Inferior parietal cortex (tissue), 1 donor: Measurements from ENCODE around the gene DDX46.
A peak's percentile ranks its signal among the peaks of the same experiment; 100 is the strongest.
"Not testable (repeated sequence)": the region's sequence is repeated elsewhere in the genome, so short reads cannot be mapped to it uniquely, and the experiment has no call there.

Experiments
- DNase-seq: peaks from one replicate; pipeline ENCODE4 v3.0.0-alpha.2; 2016; ENCODE audit errors: extremely low spot score

DDX46 gene

GRCh38 chr5:134845335-134845851 is 86.8 kb downstream of the DDX46 start:
- DNase-seq: no peak

GRCh38 chr5:134845852-134846640 is 87.5 kb downstream of the DDX46 start, which contains the start of gene C5orf24:
Gene C5orf24, plus strand, starts transcription at chr5:134845968. Its CDS starts 8,933 bp downstream, at chr5:134854901.
- DNase-seq: peak; percentile 96

GRCh38 chr5:134846641-134846960 is 88.0 kb downstream of the DDX46 start:
- peak; percentile 25 for DNase-seq

GRCh38 chr5:134849434-134849933 is 90.9 kb downstream of the DDX46 start:
- not testable (repeated sequence) for DNase-seq

GRCh38 chr5:134851307-134851923 is 92.8 kb downstream of the DDX46 start:
- DNase-seq: no peak

- DNase-seq: not testable (repeated sequence)
These were observed 97.9 kb downstream of the DDX46 start for GRCh38 chr5:134856465-134856864.

- peak; percentile 15 for DNase-seq
These were observed 98.8 kb downstream of the DDX46 start for GRCh38 chr5:134857401-134857800.

- DNase-seq: no peak
These were observed 106.1 kb downstream of the DDX46 start for GRCh38 chr5:134864707-134865106.

GRCh38 chr5:134873494-134873893 is 114.9 kb downstream of the DDX46 start:
- DNase-seq: no peak

GRCh38 chr5:134873987-134874830 is 115.6 kb downstream of the DDX46 start, which contains the start of gene TXNDC15:
Gene TXNDC15, plus strand, starts transcription at chr5:134874371. Its CDS starts 57 bp downstream, at chr5:134874428.
- peak; percentile 89 for DNase-seq

GRCh38 chr5:134874831-134875655 is 116.5 kb downstream of the DDX46 start:
- peak; percentile 74 for DNase-seq

GRCh38 chr5:134877159-134877558 is 118.6 kb downstream of the DDX46 start:
- DNase-seq: no peak

GRCh38 chr5:134878403-134878802 is 119.8 kb downstream of the DDX46 start:
- DNase-seq: no peak

GRCh38 chr5:134879456-134879855 is 120.9 kb downstream of the DDX46 start:
- no peak for DNase-seq
